H9 (cell line): ENCODE results near the gene ASB14. TPM values are rescaled to one million over a fixed set of nuclear protein-coding genes. Genes with fewer than 3 reads are reported as not detected.

Source experiments
- DNase-seq: peaks from one replicate; pipeline ENCODE4 v3.0.0-alpha.2; 2017
- H2AFZ ChIP-seq: one replicate; pipeline ENCODE4 v1.6.1; 2013; ENCODE audit warnings: mild to moderate bottlenecking, low read length, control low read depth, moderate library complexity
- H2AK5ac ChIP-seq: 2 replicates; pipeline ENCODE4 v1.6.1; 2013; ENCODE audit warnings: low read length, control low read depth, mixed read lengths; ENCODE audit not compliant: insufficient read length
- H2BK120ac ChIP-seq: one replicate; pipeline ENCODE4 v1.6.1; 2013; ENCODE audit warnings: low read depth, mild to moderate bottlenecking, low read length, control low read depth, inconsistent platforms; ENCODE audit not compliant: poor library complexity, severe bottlenecking
- H2BK12ac ChIP-seq: 2 replicates; pipeline ENCODE4 v1.6.1; 2013; ENCODE audit warnings: low read length, control low read depth, mixed read lengths, low read depth; ENCODE audit not compliant: insufficient read length
- H2BK15ac ChIP-seq: 2 replicates; pipeline ENCODE4 v1.6.1; 2013; ENCODE audit warnings: low read depth, low read length, control low read depth
- H2BK20ac ChIP-seq: one replicate; pipeline ENCODE4 v1.6.1; 2013; ENCODE audit warnings: low read depth, mild to moderate bottlenecking, low read length, control low read depth, inconsistent platforms; ENCODE audit not compliant: poor library complexity, severe bottlenecking
- H2BK5ac ChIP-seq: 2 replicates; pipeline ENCODE4 v1.6.1; 2013; ENCODE audit warnings: low read length, control low read depth, mixed read lengths; ENCODE audit not compliant: insufficient read length
- H3K14ac ChIP-seq: 2 replicates; pipeline ENCODE4 v1.6.1; 2013; ENCODE audit warnings: low read length, control low read depth; ENCODE audit not compliant: insufficient read depth
- H3K18ac ChIP-seq: 2 replicates; pipeline ENCODE4 v1.6.1; 2013; ENCODE audit warnings: low read depth, mild to moderate bottlenecking, mixed read lengths, low read length, control low read depth; ENCODE audit not compliant: insufficient read length
- H3K23ac ChIP-seq: 2 replicates; pipeline ENCODE4 v1.6.1; 2013; ENCODE audit warnings: low read length, control low read depth, mixed read lengths, low read depth; ENCODE audit not compliant: insufficient read length
- H3K23me2 ChIP-seq: 2 replicates; pipeline ENCODE4 v1.6.1; 2013; ENCODE audit warnings: low read depth, mild to moderate bottlenecking, mixed read lengths, low read length, control low read depth; ENCODE audit not compliant: insufficient read length, poor library complexity, severe bottlenecking
- H3K27ac ChIP-seq: 2 replicates; pipeline ENCODE4 v1.5.1; 2013; ENCODE audit warnings: low read length, control low read depth, mixed read lengths, low read depth; ENCODE audit not compliant: insufficient read length
- H3K27me3 ChIP-seq: 2 replicates; pipeline ENCODE4 v1.6.1; 2013; ENCODE audit warnings: low read length, control low read depth, inconsistent platforms; ENCODE audit not compliant: insufficient read depth
- H3K4ac ChIP-seq: 2 replicates; pipeline ENCODE4 v1.6.1; 2013; ENCODE audit warnings: low read depth, mild to moderate bottlenecking, control low read depth, inconsistent platforms, low read length, moderate library complexity
- H3K4me1 ChIP-seq: 2 replicates; pipeline ENCODE4 v1.6.1; 2013; ENCODE audit warnings: low read length, control low read depth, inconsistent platforms; ENCODE audit not compliant: insufficient read depth
- H3K4me2 ChIP-seq: 2 replicates; pipeline ENCODE4 v1.6.1; 2013; ENCODE audit warnings: low read length, control low read depth, mixed read lengths; ENCODE audit not compliant: insufficient read length, insufficient read depth
- H3K56ac ChIP-seq: 2 replicates; pipeline ENCODE4 v1.6.1; 2013; ENCODE audit warnings: low read depth, mild to moderate bottlenecking, mixed read lengths, low read length, control low read depth; ENCODE audit not compliant: insufficient read length
- H3K79me1 ChIP-seq: 2 replicates; pipeline ENCODE4 v1.6.1; 2013; ENCODE audit warnings: low read depth, mild to moderate bottlenecking, moderate library complexity, low read length, control low read depth, inconsistent platforms; ENCODE audit not compliant: insufficient read depth, poor library complexity, severe bottlenecking
- H3K79me2 ChIP-seq: 2 replicates; pipeline ENCODE4 v1.6.1; 2013; ENCODE audit warnings: low read length, control low read depth, inconsistent platforms; ENCODE audit not compliant: insufficient read depth
- H3K9ac ChIP-seq: 2 replicates; pipeline ENCODE4 v1.6.1; 2013; ENCODE audit warnings: low read length, control low read depth, mixed read lengths; ENCODE audit not compliant: insufficient read length; ENCODE audit errors: extremely low read depth
- H3K9me3 ChIP-seq: one replicate; pipeline ENCODE4 v1.6.1; 2013; ENCODE audit warnings: low read depth, low read length, inconsistent platforms; ENCODE audit not compliant: control insufficient read depth
- H3T11ph ChIP-seq: one replicate; pipeline ENCODE4 v1.6.1; 2013; ENCODE audit warnings: mild to moderate bottlenecking, low read length, control low read depth, inconsistent platforms
- H4K20me1 ChIP-seq: one replicate; pipeline ENCODE4 v1.6.1; 2013; ENCODE audit not compliant: control insufficient read depth, insufficient read length, insufficient read depth
- H4K5ac ChIP-seq: 2 replicates; pipeline ENCODE4 v1.6.1; 2013; ENCODE audit warnings: low read depth, mild to moderate bottlenecking, mixed read lengths, low read length, control low read depth; ENCODE audit not compliant: insufficient read length
- H4K8ac ChIP-seq: replicated peaks from 2 replicates; pipeline ENCODE4 v1.6.1; 2013; ENCODE audit warnings: low read length, control low read depth, mixed read lengths, low read depth; ENCODE audit not compliant: insufficient read length
- H4K91ac ChIP-seq: 2 replicates; pipeline ENCODE4 v1.6.1; 2013; ENCODE audit warnings: low read depth, mild to moderate bottlenecking, moderate library complexity, mixed read lengths, low read length, control low read depth; ENCODE audit not compliant: insufficient read length
- H3K27ac Mint-ChIP-seq, 3 experiments: 2 replicates in 2 of 3; 3 replicates in 1 of 3; pipeline ENCODE4 v1.8.0; 2020 to 2021; ENCODE audit warnings: mixed read lengths in 3 of 3, mild to moderate bottlenecking in 1 of 3, moderate library complexity in 1 of 3
- H3K27me3 Mint-ChIP-seq: 2 replicates; pipeline ENCODE4 v1.8.0; 2021; ENCODE audit warnings: low read depth, mild to moderate bottlenecking, moderate library complexity, mixed read lengths
- H3K36me3 Mint-ChIP-seq, 3 experiments: 2 replicates in 2 of 3; 3 replicates in 1 of 3; pipeline ENCODE4 v1.8.0; 2020 to 2021; ENCODE audit warnings: low read depth in 3 of 3, mixed read lengths in 3 of 3; ENCODE audit not compliant: insufficient read depth in 1 of 3
- H3K4me1 Mint-ChIP-seq, 2 experiments: 2 replicates each; pipeline ENCODE4 v1.8.0; 2020; ENCODE audit warnings: mixed read lengths in 2 of 2
- H3K4me3 Mint-ChIP-seq, 2 experiments: 2 replicates in 1 of 2; 3 replicates in 1 of 2; pipeline ENCODE4 v1.8.0; 2020 to 2021; ENCODE audit warnings: mild to moderate bottlenecking in 2 of 2, mixed read lengths in 2 of 2, moderate library complexity in 1 of 2
- H3K9me3 Mint-ChIP-seq, 2 experiments: 2 replicates in 1 of 2; 3 replicates in 1 of 2; pipeline ENCODE4 v1.8.0; 2020; ENCODE audit warnings: mild to moderate bottlenecking in 2 of 2, mixed read lengths in 2 of 2, moderate library complexity in 1 of 2
- CTCF ChIP-seq: fragments of 200-600 bp; sonication (generic); conservative IDR thresholded peaks from 3 replicates; pipeline ENCODE4 v1.8.0; 2021; ENCODE audit warnings: antibody characterized with exemption, mild to moderate bottlenecking
- whole genome bisulfite sequencing: extraction: QIAGEN DNeasy Blood & Tissue Kit; methylation state at CpG from one replicate; pipeline ENCODE4 v1.1.7; 2013; ENCODE audit warnings: missing lambda C conversion rate, low lambda C conversion rate, mixed read lengths; ENCODE audit not compliant: insufficient read length; ENCODE audit errors: extremely low coverage; 5-methylcytosine and 5-hydroxymethylcytosine counted together
- total RNA-seq: library from RNA; stranded (reverse); gene quantifications from 2 replicates; pipeline ENCODE4 v1.2.1, GENCODE V29; 2021

ASB14 gene
- total RNA-seq, 1 experiment from 2014 or later, result not detected

GRCh38 chr3:57283334-57283733 lies 9.2 kb downstream of the ASB14 start:
- no peaks in the 10 kb centered on the region for H3K79me1 ChIP-seq
- no peak overlapping the region for H3T11ph ChIP-seq
- H3K18ac ChIP-seq, result no peak overlapping the region
- H3K27ac ChIP-seq, result no peak overlapping the region
- H2BK15ac ChIP-seq, result no peak overlapping the region
- Mint-ChIP-seq H3K4me1 (no peaks in the 10 kb centered on the region), H3K9me3 (peaks cover 14% of the 10 kb centered on the region in 2 experiments; a peak in 4 of 5 replicates), H3K36me3 (peaks cover 1 to 7% (median 5%) of the 10 kb centered on the region in 3 experiments; a peak in 4 of 7 replicates), H3K27me3 (peaks cover 1% of the 10 kb centered on the region; the same call in 1 of the 2 replicates), H3K4me3 (no peak overlapping the region), H3K27ac (no peak overlapping the region)
- H2AFZ ChIP-seq, result no peak overlapping the region
- no peak for DNase-seq
- H4K8ac ChIP-seq, result no peak overlapping the region
- no peaks in the 10 kb centered on the region for H3K79me2 ChIP-seq
- no peak overlapping the region for H2BK120ac ChIP-seq
- no peak overlapping the region for H3K14ac ChIP-seq
- no peak overlapping the region for H3K4me2 ChIP-seq
- H3K4ac ChIP-seq, result no peak overlapping the region
- H3K4me1 ChIP-seq, result no peaks in the 10 kb centered on the region
- no peak overlapping the region for H2AK5ac ChIP-seq
- H2BK12ac ChIP-seq, result no peak overlapping the region
- H3K23me2 ChIP-seq, result no peaks in the 10 kb centered on the region
- no CpG with 5 or more reads among the region's 6 CpGs for WGBS
- H4K91ac ChIP-seq, result no peak overlapping the region
- no peak overlapping the region for H3K23ac ChIP-seq
- no peaks in the 10 kb centered on the region for H4K20me1 ChIP-seq
- no peak overlapping the region for H3K56ac ChIP-seq
- H3K27me3 ChIP-seq, result no peaks in the 10 kb centered on the region
- H4K5ac ChIP-seq, result no peak overlapping the region
- H2BK20ac ChIP-seq, result no peak overlapping the region
- no peak for TF ChIP-seq CTCF
- no peak overlapping the region for H3K9ac ChIP-seq
- no peak overlapping the region for H2BK5ac ChIP-seq
- H3K9me3 ChIP-seq, result no peaks in the 10 kb centered on the region
